Esophagus mucosa (tissue), 1 donor: ENCODE results near the gene PIGC. TPM values are rescaled to one million over a fixed set of nuclear protein-coding genes. Genes with fewer than 3 reads are reported as not detected.

ENCODE experiments used
- ATAC-seq: fragments of 200-7000 bp; cut with Tn5 transposase; one replicate; pipeline ENCODE4 v1.9.1; 2020
- total RNA-seq: library from RNA; stranded (reverse); gene quantifications from one replicate; pipeline ENCODE4 v1.2.4, GENCODE V29; 2023
- donor health status: DM: yes; HTN: yes; CAD: no.

PIGC gene
- total RNA-seq, 1 donor from 2014 or later = 11.7 TPM

- no peak for ATAC-seq
Measured at GRCh38 chr1:172398193-172398592, 45.7 kb downstream of the PIGC start.

GRCh38 chr1:172397633-172398032 lies 46.2 kb downstream of the PIGC start:
- no peak for ATAC-seq

DNA sequence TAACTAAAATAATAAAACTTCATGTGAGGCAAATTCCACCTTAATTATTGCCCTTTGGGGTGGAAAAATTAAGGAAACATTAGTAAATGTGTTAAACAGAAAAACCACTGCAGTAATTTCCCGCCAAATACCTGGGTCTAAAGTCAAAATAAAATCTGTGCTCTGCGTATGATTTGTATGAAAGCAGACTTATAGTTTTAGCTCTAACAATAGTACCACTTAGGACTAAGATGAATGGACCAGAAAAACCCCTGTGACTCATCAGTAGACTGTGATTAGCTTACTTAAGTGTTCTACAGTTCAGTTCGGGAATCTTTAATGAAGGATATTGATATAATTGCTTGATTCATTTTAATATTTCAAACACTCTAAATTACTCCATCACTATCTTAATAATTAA lies 46.6 kb downstream of the PIGC start:
- peak; percentile 62 for ATAC-seq

GRCh38 chr1:172395576-172395975 lies 48.3 kb downstream of the PIGC start:
- no peak for ATAC-seq

GRCh38 chr1:172394811-172395210 lies 49.1 kb downstream of the PIGC start:
- no peak for ATAC-seq

- ATAC-seq = peak; percentile 62
Measured at GRCh38 chr1:172394141-172394751, 49.6 kb downstream of the PIGC start.

GRCh38 chr1:172393354-172393753 lies 50.5 kb downstream of the PIGC start:
- no peak for ATAC-seq

- no peak for ATAC-seq
Measured at GRCh38 chr1:172391976-172392375, 51.9 kb downstream of the PIGC start.

Other genes starting within 250 kb of the PIGC start
- gene C1orf105, start 23.4 kb downstream of the PIGC start, total RNA-seq = not detected
- 13.5 TPM for gene SUCO, start 89.1 kb upstream of the PIGC start, total RNA-seq
- not detected for gene FASLG, start 215.0 kb upstream of the PIGC start, total RNA-seq